NCI-H1048 (cell line): ENCODE results near the gene DGKQ.
"Not testable (repeated sequence)": the region's sequence is repeated elsewhere in the genome, so short reads cannot be mapped to it uniquely, and the experiment has no call there.

Source experiments
- DNase-seq: peaks from one replicate; lab custom pipeline; 2025; lab: John Stamatoyannopoulos, UW

DGKQ gene

DNA sequence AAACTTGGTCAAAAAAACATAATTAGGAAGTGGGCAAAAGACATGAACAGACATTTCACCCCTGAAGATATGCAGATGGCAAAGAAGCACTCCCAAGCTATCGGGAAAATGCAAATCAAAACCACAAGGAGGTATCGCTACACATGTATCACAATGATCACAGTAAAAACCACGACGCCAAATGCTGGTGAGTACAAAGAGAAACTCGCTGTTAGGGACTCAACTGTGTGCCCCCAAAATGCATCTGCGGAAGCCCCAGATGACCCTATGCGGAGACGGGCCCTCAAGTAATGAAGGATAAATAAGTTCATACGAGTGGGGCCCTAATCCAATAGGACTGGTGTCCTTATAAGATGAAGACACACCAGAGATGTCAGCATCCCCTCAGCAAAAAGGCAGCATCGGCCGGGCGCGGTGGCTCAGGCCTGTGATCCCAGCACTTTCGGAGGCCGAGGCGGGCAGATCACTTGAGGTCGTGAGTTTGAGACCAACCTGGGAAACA is 51.5 kb downstream of the DGKQ start:
- DNase-seq: no peak

DNA sequence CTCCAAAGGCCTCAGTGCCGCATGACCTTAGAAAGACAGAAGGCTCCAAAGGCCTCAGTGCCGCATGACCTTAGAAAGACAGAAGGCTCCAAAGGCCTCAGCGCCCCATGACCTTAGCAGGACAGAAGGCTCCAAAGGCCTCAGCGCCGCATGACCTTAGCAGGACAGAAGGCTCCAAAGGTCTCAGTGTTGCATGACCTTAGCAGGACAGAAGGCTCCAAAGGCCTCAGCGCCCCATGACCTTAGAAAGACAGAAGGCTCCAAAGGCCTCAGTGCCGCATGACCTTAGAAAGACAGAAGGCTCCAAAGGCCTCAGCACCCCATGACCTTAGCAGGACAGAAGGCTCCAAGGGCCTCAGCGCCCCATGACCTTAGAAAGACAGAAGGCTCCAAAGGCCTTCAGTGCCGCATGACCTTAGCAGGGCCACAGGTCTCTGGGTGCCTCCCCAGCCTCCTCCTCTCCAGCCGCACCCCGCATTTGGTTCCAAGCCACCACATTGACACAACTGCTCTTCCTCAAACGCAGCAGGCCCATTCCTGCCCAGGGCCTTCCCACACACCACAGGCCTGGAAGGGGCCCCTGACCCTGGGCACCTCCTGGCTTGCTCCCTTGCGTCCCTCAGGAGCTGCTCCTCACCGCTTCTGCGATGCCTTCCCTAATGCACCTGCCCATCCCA is 54.2 kb downstream of the DGKQ start:
- not testable (repeated sequence) for DNase-seq

DNA sequence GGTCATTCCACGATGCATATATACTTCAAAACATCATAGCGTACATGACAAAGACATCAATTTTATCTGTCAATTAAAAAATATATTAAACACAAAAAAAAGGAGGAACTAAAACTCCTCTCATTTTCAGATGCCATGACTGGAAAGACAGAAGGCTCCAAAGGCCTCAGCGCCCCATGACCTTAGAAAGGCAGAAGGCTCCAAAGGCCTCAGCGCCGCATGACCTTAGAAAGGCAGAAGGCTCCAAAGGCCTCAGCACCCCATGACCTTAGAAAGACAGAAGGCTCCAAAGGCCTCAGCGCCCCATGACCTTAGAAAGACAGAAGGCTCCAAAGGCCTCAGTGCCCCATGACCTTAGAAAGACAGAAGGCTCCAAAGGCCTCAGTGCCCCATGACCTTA is 54.8 kb downstream of the DGKQ start:
- DNase-seq: not testable (repeated sequence)

DNA sequence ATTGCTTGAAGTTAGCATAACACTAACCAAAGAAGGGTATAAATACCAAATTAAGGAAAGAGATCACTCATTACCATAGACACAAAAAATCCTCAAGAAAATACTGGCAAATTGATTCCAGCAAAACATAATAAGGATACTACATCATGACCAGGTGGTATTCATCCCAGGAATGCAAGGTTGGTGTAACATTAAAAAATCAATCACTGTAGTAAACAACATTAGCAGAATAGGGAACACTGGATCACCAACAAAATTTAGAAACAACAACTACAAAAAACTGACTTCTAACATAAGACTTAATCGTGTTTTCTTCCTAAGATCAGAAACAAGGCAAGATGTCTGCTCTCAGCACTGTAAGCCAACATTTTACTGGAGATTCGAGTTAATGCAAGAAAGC is 55.4 kb downstream of the DGKQ start:
- no peak for DNase-seq

DNA sequence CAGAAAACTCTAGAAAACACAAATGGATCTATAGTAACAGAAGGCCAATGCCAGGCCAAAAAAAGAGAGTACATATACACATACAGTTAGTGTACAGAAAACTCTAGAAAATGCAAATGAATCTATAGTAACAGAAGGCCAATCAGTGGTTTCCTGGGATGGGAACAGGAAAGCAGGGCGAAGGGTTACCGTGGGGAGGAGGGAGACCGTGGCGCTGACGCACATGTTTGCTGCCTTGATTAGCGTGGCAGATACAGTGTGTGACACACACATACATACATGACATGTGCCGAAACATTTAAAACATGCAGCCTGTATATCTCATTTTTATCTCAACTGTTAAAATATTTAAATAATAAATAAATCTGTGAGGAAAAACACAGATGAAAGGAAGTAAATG is 55.9 kb downstream of the DGKQ start:
- no peak for DNase-seq

DNA sequence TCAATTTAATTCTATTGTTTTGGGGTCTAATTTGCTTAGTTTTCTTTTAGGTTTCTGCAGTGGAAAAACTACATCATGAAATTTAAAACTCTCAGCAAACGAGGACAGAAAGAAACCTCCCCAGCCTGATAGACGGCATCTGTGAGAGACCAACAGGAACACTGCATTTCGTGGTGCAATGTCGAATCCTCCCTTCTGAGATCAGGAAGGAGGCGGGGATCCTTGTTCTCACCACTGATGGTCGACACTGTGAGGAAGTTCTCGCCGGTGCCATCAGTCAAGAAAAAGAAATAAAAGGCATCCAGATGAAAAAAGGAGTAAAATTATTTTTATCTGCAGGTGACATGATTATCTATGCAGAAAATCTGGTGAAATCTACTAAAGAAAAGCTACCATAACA is 57.8 kb downstream of the DGKQ start:
- DNase-seq: no peak

DNA sequence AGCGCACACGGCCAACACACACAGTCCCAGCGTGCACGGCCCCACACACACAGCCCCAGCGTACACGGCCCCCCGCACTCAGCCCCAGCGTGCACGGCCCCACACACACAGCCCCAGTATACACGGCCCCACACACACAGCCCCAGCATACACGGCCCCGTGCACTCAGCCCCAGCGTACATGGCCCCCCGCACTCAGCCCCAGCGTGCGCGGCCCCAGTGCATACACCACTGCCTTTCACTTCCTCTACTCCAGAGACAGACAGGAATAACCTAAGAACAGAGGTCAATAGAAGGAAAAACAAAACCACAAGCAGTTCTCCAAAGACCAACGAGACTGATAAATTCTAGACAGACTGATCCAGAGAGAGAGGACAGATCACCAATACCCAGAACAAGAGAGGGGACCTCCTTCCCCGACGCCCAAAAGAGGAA is 58.3 kb downstream of the DGKQ start:
- DNase-seq: no peak

DNA sequence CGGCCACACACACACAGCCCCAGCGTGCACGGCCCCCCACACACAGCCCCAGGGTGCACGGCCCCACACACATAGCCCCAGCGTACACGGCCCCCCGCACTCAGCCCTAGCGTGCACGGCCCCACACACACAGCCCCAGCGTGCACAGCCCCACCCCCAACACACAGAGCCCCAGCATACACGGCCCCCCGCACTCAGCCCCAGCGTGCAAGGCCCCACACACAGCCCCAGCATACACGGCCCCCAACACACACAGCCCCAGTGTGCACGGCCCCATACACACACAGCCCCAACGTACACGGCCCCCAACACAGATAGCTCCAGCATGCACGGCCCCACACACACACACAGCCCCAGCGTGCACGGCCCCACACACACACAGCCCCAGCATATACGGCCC is 58.8 kb downstream of the DGKQ start:
- no peak for DNase-seq

DNA sequence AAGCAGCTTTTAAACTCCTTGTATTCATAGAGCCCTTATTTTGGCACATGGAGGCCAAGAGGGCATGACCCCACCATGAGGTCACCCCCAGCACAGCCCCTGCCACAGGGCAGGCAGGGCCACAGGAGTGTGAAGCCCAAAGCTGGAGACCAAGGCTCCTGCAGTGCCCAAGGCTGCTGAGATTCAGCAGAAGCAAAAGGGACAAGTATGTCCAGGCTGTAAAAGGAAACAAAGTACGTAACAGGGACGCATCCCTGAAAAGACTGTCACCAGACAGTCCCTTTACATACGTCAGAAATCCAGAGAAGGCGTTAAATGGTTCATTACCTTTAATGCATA is 60.1 kb downstream of the DGKQ start:
- DNase-seq: no peak

DNA sequence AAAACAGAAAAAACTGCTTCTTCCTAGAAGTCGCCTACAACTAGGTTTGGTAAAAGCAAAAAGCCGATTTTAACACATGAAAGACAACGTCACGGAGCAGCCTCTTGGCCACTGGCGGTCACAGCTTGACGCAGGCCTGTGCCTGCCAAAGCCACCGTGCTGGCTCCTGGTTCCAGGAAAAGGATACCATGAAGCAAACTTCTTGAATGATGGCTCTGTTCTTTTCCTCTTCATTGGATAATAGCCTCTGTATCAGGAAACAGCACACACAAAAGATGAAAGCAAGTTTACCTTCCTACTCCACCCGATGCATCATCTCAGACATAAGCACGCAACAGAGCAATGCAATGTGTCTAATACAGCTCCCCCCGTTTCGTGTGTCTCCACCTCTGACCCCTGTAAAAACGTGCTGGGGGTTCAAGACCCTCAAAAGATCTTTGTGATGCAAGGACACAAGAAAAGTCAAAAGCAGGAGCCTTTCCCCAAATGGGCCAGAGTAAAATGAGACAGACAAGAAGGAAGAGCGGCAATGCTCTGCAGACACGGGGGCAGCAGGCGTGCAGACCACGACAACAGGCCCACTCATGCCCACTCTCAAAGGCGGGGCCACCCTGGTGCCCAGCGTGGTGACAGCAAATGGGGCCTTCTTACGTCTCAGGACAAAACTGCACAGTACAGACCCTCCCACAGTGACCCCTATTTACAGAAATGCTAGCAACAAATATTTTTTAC is 60.7 kb downstream of the DGKQ start:
- DNase-seq: no peak

DNA sequence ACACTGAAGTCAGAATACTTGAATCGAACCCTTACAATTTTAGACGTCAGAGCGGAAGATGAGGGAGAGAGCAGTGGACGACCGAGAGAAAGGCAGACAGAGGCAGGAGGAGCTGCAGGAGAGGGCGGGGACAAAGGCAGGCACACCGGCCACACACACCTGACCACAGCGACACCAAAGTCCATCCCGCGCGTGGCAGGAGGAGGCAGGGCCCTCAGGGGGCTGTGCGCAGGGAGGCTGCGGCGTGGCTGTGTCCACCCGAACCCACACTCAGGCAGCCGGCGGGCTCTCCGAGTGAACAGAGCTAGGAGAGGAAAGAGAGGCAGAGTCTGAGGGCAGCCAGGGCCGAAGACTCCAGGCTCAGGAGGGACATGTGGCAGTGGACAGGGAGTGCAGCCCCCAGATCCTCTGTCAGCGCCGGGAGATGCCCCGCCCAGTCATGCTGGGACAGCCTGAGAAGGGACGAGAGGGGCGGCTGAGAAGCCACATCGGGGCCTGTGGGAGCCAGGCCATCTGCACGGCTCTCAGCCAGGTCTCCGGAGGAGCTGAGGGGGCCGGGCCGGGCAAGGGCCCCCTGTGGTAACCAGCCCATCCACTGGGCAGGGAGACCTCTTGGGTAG is 61.4 kb downstream of the DGKQ start:
- no peak for DNase-seq

DNA sequence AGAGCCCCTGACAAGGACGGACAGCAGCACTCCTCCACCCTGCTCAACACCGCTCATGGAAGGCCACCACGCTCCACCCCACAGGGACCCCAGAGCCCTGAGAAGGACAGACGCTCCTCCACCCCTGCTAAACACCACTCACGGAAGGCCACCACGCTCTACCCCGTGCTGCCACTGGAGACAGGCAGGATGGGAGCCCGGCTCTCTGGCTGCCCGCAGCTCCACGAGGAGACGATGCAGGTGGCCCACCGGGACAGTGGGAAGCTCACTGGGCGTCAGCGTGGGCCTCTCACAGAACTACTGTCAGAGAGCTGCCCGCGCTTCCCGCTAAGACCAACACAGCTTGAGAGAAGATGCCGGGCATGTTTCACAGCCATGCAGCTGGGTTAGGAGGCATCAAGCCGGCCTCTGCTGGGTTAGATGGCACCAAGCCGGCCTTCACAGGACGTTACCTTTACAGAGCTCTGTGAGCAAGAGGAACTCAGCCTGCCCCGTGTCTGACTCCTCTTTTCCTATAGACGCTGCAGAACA is 62.1 kb downstream of the DGKQ start:
- DNase-seq: no peak

DNA sequence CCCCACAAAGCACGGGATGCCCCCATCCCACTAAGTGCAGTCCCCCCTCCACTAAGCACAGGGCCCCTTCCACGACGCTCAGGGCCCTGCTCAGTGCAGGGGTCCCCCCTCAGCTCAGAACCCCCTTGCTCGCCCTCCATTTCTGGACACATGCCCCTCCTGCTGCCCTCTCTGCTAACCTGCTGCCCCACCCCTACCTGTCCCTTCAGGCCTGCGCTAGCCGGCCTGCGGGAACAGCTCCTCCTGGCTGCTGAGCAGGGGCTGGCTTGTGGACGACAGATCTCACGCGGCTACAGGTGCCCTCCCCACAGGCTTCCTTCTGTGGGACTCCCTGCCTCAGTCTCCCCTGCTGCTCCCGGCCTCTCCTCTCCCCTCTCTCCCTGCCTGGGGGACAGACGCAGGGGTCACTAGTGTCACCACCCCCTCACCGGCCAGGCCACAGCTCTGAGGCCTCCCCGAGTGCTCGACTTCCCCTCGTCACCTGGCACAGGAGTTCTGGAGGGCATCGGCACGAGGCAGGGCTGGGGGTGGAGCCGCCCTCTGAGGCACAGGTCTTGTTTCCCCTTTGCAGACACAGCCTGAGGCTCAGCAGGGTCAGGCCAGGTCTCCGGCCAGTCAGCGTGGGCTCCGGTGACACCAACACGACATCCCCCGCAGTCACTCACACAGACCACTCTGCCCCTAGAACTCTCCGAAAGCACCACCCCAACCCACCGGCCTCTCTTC is 62.8 kb downstream of the DGKQ start:
- no peak for DNase-seq

DNA sequence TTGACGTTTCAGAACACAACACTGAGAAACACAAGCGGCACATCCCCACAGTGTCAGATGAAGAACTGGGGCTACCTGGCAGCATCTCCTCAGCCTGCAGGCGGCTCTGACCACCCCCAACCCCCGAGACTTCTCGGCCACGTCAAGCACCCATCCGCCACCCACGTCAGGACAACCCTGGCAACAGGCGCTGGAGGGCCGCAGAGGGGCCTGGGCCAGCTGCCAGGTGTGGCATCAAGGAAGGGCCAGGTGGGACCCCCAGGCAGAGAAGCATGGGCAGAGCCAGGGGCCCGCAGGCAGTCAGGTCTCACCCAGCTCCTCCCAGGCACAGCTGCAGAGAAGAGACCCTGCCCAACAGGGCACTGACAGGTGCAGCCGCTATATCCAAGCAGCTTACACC is 63.5 kb downstream of the DGKQ start:
- no peak for DNase-seq

DNA sequence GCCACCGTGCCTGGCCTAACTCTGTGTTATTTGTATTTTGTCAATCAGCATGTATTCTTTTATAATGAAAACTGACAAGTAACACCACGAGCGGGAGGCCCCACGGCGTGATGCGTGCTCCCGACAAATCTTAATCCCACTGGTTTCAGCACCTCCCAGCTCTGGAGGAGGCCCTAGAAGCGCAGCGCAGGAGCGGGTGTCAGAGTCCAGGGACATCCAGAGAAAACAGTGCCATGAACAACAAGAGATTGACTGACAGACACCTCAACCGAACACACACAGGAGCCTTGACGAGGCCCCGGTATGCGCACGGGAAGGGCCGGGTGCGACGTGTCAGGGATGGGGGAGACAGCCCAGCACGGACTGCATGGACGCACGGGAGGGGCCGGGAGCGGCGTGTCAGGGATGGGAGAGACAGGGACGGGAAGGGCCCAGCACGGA is 64.2 kb downstream of the DGKQ start:
- no peak for DNase-seq
